Activated B cell treated with CpG ODN at 0.5 μM for 24 hours (primary cell): ENCODE data around the gene DGKB. TPM values are rescaled to one million over a fixed set of nuclear protein-coding genes. Genes with fewer than 3 reads are reported as not detected.

Source experiments
- ATAC-seq: fragments of 200-7000 bp; cut with Tn5 transposase; one replicate; pipeline ENCODE4 v1.10.0; 2021; ENCODE audit warnings: low read depth, mild to moderate bottlenecking, moderate library complexity
- CTCF ChIA-PET: fragments of 350-600 bp; sonication (Branson Sonifier 250); formaldehyde crosslinking; loops from one replicate; lab custom pipeline; 2021; ENCODE audit warnings: antibody characterized with exemption; lab: Charles Lee
- POLR2A ChIA-PET: fragments of 350-600 bp; sonication (Branson Sonifier 250); formaldehyde crosslinking; loops from one replicate; lab custom pipeline; 2021; ENCODE audit warnings: antibody characterized with exemption; lab: Charles Lee
- DNase-seq: peaks from one replicate; pipeline ENCODE4 v3.0.0; 2022
- H3K27ac Mint-ChIP-seq: one replicate; pipeline ENCODE4 v1.8.0; 2020; ENCODE audit warnings: mixed read lengths
- H3K27me3 Mint-ChIP-seq: one replicate; pipeline ENCODE4 v1.8.0; 2021; ENCODE audit warnings: mixed read lengths
- H3K36me3 Mint-ChIP-seq: one replicate; pipeline ENCODE4 v1.8.0; 2021; ENCODE audit warnings: low read depth, mixed read lengths
- H3K4me1 Mint-ChIP-seq: one replicate; pipeline ENCODE4 v1.8.0; 2021; ENCODE audit warnings: mixed read lengths
- H3K4me3 Mint-ChIP-seq: one replicate; pipeline ENCODE4 v1.8.0; 2020; ENCODE audit warnings: mild to moderate bottlenecking, mixed read lengths
- H3K9me3 Mint-ChIP-seq: one replicate; pipeline ENCODE4 v1.8.0; 2020; ENCODE audit warnings: mixed read lengths
- CTCF ChIP-seq: fragments of 200-600 bp; IDR thresholded peaks from one replicate; pipeline ENCODE4 v1.8.0; 2022; ENCODE audit warnings: antibody characterized with exemption, mild to moderate bottlenecking
- intact Hi-C: fragments of 100-400 bp; cut with micrococcal nuclease; formaldehyde crosslinking; loops from one replicate; pipeline ENCODE4 v1.15.1; 2024
- total RNA-seq: library from RNA; stranded (reverse); gene quantifications from 2 replicates; pipeline ENCODE4 v1.2.3, GENCODE V29; 2022

Gene DGKB
- total RNA-seq, 1 donor from 2014 or later, result not detected

- no peak for DNase-seq
- CTCF ChIA-PET, result interaction anchor here (0.6 kb wide), 1 partner anchor 32 kb away, joined by 3 read pairs; no protein-coding TSS in a partner anchor
- no peaks in the 10 kb centered on the region for H3K4me1 Mint-ChIP-seq
These were observed 43.7 kb downstream of the DGKB start for GRCh38 chr7:14858866-14859265.

GRCh38 chr7:14858410-14858809 is 44.1 kb downstream of the DGKB start:
- Mint-ChIP-seq H3K4me1 (no peaks in the 10 kb centered on the region), H3K27ac (no peak overlapping the region)
- intact Hi-C loops, result no loop called here

More at GRCh38 chr7:14858866-14859265, 43.7 kb downstream of the DGKB start:
- H3K27me3 Mint-ChIP-seq, result no peaks in the 10 kb centered on the region
- H3K4me3 Mint-ChIP-seq, result no peak overlapping the region
- H3K27ac Mint-ChIP-seq, result no peak overlapping the region
- no peaks in the 10 kb centered on the region for H3K36me3 Mint-ChIP-seq
- TF ChIP-seq CTCF, result no peak
- intact Hi-C loops, result no loop called here
- H3K9me3 Mint-ChIP-seq, result no peaks in the 10 kb centered on the region
- POLR2A ChIA-PET, result no interaction called here
- ATAC-seq, result no peak

GRCh38 chr7:14855033-14855794 is 47.3 kb downstream of the DGKB start:
- TF ChIP-seq CTCF, result no peak

More at GRCh38 chr7:14858410-14858809, 44.1 kb downstream of the DGKB start:
- Mint-ChIP-seq H3K27me3 (no peaks in the 10 kb centered on the region), H3K36me3 (no peaks in the 10 kb centered on the region), H3K4me3 (no peak overlapping the region), H3K9me3 (no peaks in the 10 kb centered on the region)
- CTCF ChIA-PET, result interaction anchor here (0.6 kb wide), 1 partner anchor 32 kb away, joined by 3 read pairs; no protein-coding TSS in a partner anchor
- DNase-seq (no peak), ATAC-seq (no peak)
- TF ChIP-seq CTCF, result no peak
- POLR2A ChIA-PET, result no interaction called here

GRCh38 chr7:14854471-14854870 is 48.1 kb downstream of the DGKB start:
- intact Hi-C loops, result no loop called here
- POLR2A ChIA-PET, result no interaction called here
- ATAC-seq (no peak), DNase-seq (no peak)
- Mint-ChIP-seq H3K27ac (no peak overlapping the region), H3K9me3 (peaks cover 5% of the 10 kb centered on the region), H3K4me3 (no peak overlapping the region), H3K36me3 (no peaks in the 10 kb centered on the region), H3K4me1 (no peaks in the 10 kb centered on the region), H3K27me3 (no peaks in the 10 kb centered on the region)
- no peak for TF ChIP-seq CTCF
- CTCF ChIA-PET, result interaction anchor here (0.6 kb wide), 1 partner anchor 344 kb away, joined by 3 read pairs; no protein-coding TSS in a partner anchor

More at GRCh38 chr7:14855033-14855794, 47.3 kb downstream of the DGKB start:
- Mint-ChIP-seq H3K4me3 (no peak overlapping the region), H3K4me1 (no peaks in the 10 kb centered on the region), H3K27me3 (no peaks in the 10 kb centered on the region), H3K27ac (no peak overlapping the region), H3K9me3 (no peaks in the 10 kb centered on the region), H3K36me3 (no peaks in the 10 kb centered on the region)
- ATAC-seq (no peak), DNase-seq (no peak)
- intact Hi-C loops, result no loop called here
- ChIA-PET CTCF (interaction anchor here (0.6 kb wide), 1 partner anchor 345 kb away, joined by 3 read pairs; no protein-coding TSS in a partner anchor), POLR2A (no interaction called here)

- DNase-seq, result no peak
- H3K36me3 Mint-ChIP-seq, result no peaks in the 10 kb centered on the region
- H3K27ac Mint-ChIP-seq, result no peak overlapping the region
- ChIA-PET POLR2A (no interaction called here), CTCF (no interaction called here)
- no peak overlapping the region for H3K4me3 Mint-ChIP-seq
- H3K4me1 Mint-ChIP-seq, result no peaks in the 10 kb centered on the region
- H3K9me3 Mint-ChIP-seq, result peaks cover 5% of the 10 kb centered on the region
- intact Hi-C loops, result no loop called here
- TF ChIP-seq CTCF, result no peak
- no peak for ATAC-seq
- no peaks in the 10 kb centered on the region for H3K27me3 Mint-ChIP-seq
These were observed 50.9 kb downstream of the DGKB start for GRCh38 chr7:14851610-14852009.
